Left ventricle myocardium inferior (tissue), 1 donor: ENCODE results near the gene CLDN7. TPM values are rescaled to one million over a fixed set of nuclear protein-coding genes. Genes with fewer than 3 reads are reported as not detected.

Experiments used
- DNase-seq: peaks from one replicate; pipeline ENCODE4 v3.0.0-alpha.2; 2020
- H3K27ac ChIP-seq: fragments of 200-600 bp; replicated peaks from 2 replicates; pipeline ENCODE4 v1.8.0; 2021
- H3K27me3 ChIP-seq: fragments of 200-600 bp; 2 replicates; pipeline ENCODE4 v1.8.0; 2021; ENCODE audit warnings: low read depth
- H3K36me3 ChIP-seq: fragments of 200-600 bp; 2 replicates; pipeline ENCODE4 v1.8.0; 2021
- H3K4me1 ChIP-seq: fragments of 200-600 bp; 2 replicates; pipeline ENCODE4 v1.8.0; 2021
- H3K4me3 ChIP-seq: fragments of 200-600 bp; 2 replicates; pipeline ENCODE4 v1.8.0; 2021; ENCODE audit warnings: mild to moderate bottlenecking, moderate library complexity
- H3K9me3 ChIP-seq: fragments of 200-600 bp; replicated peaks from 2 replicates; pipeline ENCODE4 v1.8.0; 2021
- intact Hi-C: fragments of 100-400 bp; cut with micrococcal nuclease; formaldehyde crosslinking; loops from one replicate; pipeline ENCODE4 v1.11.0; 2022
- total RNA-seq: library from RNA; stranded (reverse); fragmentation: NEBNext Ultra II Directional; extraction: Animal tissue kit (Norgen Biotek cat#: 25700); gene quantifications from one replicate; pipeline ENCODE4 v1.2.1, GENCODE V29; 2021
- TF ChIP-seq, protein P1 (sequence below): fragments of 200-600 bp; IDR thresholded peaks from 2 replicates; pipeline ENCODE4 v1.8.0; 2021; ENCODE audit warnings: antibody characterized with exemption, mild to moderate bottlenecking, borderline replicate concordance
- donor health status: DM: no; HTN: yes; CAD: no; lungs with severe emphysema.

CLDN7 gene
- total RNA-seq, 1 donor from 2014 or later, result 1.6 TPM

DNA sequence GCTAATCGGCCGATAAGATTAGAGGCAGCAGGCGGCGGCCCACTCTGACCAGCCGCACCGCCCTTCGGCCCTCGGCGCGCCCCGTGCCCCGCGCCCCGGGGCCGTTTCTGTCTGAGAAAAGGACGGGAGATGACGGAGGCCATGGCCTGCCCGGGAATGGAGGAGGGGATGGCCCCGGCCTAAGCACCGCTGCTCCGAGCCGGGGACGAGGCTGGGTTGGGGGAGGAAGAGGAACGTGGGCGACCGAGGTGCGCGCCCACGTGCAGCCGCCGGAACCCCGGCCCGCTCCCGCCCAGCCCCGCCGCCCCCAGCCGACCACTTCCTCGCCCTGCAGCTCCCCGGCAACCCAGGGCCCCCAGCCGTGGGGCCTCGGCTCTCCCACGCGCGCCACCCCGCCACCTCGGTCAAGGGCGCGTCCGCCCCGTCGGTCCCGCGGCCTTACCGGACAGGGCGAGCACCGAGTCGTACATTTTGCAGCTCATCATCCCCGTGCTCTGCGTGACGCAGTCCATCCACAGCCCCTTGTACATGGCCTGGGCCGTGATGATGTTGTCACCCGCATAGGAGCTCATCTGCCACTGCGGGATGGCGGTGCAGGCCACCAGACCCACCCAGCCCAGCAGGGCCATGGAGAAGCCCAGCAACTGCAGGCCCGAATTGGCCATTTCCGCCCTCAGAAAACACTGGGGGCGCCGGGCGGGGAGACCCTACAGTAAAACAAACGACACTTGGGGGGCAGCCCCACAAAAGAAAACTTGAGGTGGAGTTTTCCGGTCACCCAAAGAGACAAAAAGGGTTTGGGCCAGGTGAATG lies 693 bp downstream of the CLDN7 start:
- intact Hi-C loops, result no loop called here
- Histone ChIP-seq H3K9me3 (no peaks in the 10 kb centered on the region), H3K4me1 (peaks cover 33% of the 10 kb centered on the region), H3K36me3 (peaks cover 29% of the 10 kb centered on the region), H3K4me3 (peak overlapping the region; percentile 68), H3K27ac (peak overlapping the region; percentile 16), H3K27me3 (peaks cover 60% of the 10 kb centered on the region)
- DNase-seq, result no peak
- TF ChIP-seq, protein P1, sequence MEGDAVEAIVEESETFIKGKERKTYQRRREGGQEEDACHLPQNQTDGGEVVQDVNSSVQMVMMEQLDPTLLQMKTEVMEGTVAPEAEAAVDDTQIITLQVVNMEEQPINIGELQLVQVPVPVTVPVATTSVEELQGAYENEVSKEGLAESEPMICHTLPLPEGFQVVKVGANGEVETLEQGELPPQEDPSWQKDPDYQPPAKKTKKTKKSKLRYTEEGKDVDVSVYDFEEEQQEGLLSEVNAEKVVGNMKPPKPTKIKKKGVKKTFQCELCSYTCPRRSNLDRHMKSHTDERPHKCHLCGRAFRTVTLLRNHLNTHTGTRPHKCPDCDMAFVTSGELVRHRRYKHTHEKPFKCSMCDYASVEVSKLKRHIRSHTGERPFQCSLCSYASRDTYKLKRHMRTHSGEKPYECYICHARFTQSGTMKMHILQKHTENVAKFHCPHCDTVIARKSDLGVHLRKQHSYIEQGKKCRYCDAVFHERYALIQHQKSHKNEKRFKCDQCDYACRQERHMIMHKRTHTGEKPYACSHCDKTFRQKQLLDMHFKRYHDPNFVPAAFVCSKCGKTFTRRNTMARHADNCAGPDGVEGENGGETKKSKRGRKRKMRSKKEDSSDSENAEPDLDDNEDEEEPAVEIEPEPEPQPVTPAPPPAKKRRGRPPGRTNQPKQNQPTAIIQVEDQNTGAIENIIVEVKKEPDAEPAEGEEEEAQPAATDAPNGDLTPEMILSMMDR, result no peak

DNA sequence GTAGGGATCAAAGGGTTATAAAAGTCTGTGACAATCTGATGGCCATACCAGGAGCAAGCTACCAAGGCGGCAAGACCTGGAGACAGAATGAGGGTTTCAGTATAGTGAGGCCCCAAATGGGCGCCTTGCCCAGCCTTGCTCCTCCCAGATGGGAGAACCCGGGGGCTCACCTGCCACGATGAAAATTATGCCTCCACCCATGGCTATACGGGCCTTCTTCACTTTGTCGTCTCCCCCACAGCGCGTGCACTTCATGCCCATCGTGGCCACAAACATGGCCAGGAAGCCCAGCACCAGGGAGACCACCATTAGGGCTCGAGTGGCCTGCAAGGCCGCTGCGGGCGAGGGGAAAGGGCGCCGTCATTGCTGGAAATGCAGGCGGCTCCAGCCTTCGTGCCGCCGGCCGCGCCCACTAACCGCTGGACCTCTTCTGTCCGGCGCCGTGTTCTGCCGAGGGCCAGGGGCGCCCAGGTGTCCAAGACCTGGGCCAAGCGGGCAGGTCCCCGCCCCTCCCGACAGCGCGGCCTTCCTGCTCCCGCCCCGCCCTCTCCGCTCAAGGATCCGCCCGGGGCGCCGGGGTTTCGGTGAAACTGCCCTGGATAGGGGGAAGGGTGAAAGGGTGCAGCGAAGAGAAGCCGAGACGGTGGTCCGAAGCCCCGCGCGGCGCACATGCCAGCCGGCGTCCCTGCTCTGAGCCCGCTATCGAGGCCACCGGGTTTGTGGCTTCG lies 1.5 kb downstream of the CLDN7 start:
- peaks cover 33% of the 10 kb centered on the region for H3K4me1 ChIP-seq
- H3K36me3 ChIP-seq, result peaks cover 36% of the 10 kb centered on the region
- H3K27ac ChIP-seq, result peak overlapping the region; percentile 16
- no peaks in the 10 kb centered on the region for H3K9me3 ChIP-seq
- TF ChIP-seq, protein P1, result no peak
- H3K4me3 ChIP-seq, result peak overlapping the region; percentile 68
- intact Hi-C loops, result no loop called here
- no peak for DNase-seq
- peaks cover 53% of the 10 kb centered on the region for H3K27me3 ChIP-seq

DNA sequence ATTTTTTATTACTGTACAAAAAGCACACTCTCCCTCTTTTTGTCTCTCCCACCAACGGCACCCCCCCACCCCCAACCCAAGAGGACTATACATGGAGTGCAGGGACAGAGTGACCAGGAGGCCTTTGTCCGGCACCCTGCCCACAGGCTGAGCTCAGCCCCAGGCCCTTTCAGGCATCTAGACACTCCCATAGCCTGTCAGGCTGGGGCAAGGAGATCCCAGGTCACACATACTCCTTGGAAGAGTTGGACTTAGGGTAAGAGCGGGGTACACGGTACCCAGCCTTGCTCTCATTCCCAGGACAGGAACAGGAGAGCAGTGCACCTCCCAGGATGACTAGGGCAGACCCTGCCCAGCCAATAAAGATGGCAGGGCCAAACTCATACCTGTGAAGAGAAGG lies 2.1 kb downstream of the CLDN7 start:
- Histone ChIP-seq H3K27me3 (peaks cover 47% of the 10 kb centered on the region), H3K9me3 (no peaks in the 10 kb centered on the region), H3K36me3 (peaks cover 43% of the 10 kb centered on the region), H3K27ac (no peak overlapping the region), H3K4me1 (peaks cover 33% of the 10 kb centered on the region), H3K4me3 (no peak overlapping the region)
- no peak for DNase-seq
- intact Hi-C loops, result no loop called here
- TF ChIP-seq, protein P1, result no peak

DNA sequence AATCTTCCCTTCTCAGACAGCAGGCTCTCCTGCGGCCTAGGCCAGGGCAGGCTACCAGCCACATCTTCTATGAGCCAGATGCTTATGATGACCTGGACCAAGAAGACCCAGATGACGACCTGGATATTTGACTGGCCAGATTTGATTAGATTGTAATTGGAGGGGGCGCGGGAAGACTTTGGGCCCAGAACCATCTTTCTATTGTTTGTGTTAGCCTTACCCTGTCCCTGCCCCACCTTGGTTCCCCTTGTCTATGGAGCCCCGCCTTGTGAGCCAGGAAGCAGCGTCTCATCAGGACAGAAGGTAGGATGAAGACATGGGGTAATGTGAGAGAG lies 2.8 kb downstream of the CLDN7 start:
- TF ChIP-seq, protein P1, result no peak
- no peak for DNase-seq
- peaks cover 33% of the 10 kb centered on the region for H3K4me1 ChIP-seq
- H3K27me3 ChIP-seq, result peaks cover 41% of the 10 kb centered on the region
- no peak overlapping the region for H3K27ac ChIP-seq
- intact Hi-C loops, result no loop called here
- peaks cover 49% of the 10 kb centered on the region for H3K36me3 ChIP-seq
- H3K4me3 ChIP-seq, result no peak overlapping the region
- H3K9me3 ChIP-seq, result no peaks in the 10 kb centered on the region

DNA sequence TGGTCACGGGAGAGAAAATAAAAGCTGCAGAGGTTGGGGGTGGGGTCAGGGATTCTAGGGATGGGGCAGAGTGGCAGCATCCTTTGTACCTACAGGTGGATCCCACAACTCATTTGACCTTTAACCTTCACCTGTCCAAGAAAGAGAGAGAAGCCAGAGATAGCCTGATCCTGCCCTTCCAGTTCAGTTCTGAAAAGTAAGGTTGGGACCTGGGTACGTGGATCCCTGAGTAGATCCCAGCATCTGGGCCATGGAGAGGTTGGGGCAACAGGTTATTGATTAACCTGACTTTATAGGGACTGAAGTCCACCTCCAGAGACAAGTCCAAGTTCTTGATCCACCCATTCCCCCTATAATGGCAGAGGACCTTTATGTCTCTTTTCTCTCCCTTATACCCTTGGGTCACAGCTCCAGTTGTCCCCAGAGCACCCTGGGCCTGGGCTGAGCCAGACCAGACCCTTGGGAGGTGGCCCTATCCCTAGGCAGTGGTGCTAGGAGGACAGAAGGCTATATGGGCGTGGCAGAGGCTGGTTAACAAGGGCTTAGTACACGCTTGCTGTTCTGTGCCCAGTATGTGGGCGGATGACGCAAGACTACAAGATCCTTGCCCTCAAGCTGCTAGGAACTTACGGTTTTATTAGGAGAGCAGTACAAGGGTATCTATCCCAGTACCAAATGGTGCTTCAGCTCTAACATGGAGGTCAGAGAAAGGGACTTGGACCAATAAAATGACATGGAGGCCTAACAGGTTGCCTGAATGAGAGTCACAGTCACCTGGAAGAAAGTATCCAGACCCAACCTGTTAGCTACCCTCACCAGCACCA lies 3.3 kb downstream of the CLDN7 start:
- DNase-seq, result no peak
- TF ChIP-seq, protein P1, result no peak
- H3K9me3 ChIP-seq, result no peaks in the 10 kb centered on the region
- peaks cover 33% of the 10 kb centered on the region for H3K4me1 ChIP-seq
- intact Hi-C loops, result no loop called here
- no peak overlapping the region for H3K27ac ChIP-seq
- peaks cover 35% of the 10 kb centered on the region for H3K27me3 ChIP-seq
- H3K4me3 ChIP-seq, result no peak overlapping the region
- peaks cover 55% of the 10 kb centered on the region for H3K36me3 ChIP-seq
